ENCODE results near the gene TUBA1C. TPM values are rescaled to one million over a fixed set of nuclear protein-coding genes. Genes with fewer than 3 reads are reported as not detected.
A peak's percentile ranks its signal among the peaks of the same experiment; 100 is the strongest.
"Not testable (repeated sequence)": the region's sequence is repeated elsewhere in the genome, so short reads cannot be mapped to it uniquely, and the experiment has no call there.

TUBA1C gene
- total and polyA plus RNA-seq, 8 donors: 20.8 to 47.0 (median 33.7) TPM

DNA sequence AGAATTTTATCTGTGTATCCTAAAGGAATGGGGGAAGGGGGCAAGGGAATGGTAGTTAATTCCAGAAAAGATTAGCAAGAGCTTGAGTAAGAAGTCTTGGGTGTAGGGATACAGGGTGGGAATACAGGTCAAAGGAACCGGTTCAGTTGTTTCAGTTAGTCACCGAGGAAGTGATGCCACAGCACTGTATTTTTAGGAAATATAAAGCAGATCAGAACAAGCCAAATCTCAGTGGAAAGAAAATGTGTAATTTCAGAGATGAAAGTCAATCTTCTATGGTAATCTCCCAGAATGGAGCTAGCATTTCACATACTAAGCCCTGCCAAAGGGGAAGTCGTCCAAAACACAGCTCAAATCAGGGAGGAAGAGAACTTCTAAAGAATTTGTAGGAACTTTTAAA is 4.7 kb upstream of the TUBA1C start:
- WGBS, 2 donors: 74 to 85% methylated on average over 3 of the region's 3 CpGs
- DNase-seq (no peak), ATAC-seq (no peak), FAIRE-seq (no peak)
- H3K27me3 ChIP-seq: no peaks in the 10 kb centered on the region
- no peaks in the 10 kb centered on the region for H3K36me3 ChIP-seq
- TF ChIP-seq, protein P1, sequence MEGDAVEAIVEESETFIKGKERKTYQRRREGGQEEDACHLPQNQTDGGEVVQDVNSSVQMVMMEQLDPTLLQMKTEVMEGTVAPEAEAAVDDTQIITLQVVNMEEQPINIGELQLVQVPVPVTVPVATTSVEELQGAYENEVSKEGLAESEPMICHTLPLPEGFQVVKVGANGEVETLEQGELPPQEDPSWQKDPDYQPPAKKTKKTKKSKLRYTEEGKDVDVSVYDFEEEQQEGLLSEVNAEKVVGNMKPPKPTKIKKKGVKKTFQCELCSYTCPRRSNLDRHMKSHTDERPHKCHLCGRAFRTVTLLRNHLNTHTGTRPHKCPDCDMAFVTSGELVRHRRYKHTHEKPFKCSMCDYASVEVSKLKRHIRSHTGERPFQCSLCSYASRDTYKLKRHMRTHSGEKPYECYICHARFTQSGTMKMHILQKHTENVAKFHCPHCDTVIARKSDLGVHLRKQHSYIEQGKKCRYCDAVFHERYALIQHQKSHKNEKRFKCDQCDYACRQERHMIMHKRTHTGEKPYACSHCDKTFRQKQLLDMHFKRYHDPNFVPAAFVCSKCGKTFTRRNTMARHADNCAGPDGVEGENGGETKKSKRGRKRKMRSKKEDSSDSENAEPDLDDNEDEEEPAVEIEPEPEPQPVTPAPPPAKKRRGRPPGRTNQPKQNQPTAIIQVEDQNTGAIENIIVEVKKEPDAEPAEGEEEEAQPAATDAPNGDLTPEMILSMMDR (IDR thresholded peaks at IDR 0.05): no peak
- no peak overlapping the region for H3K4me3 ChIP-seq
- intact Hi-C loops (cut with DNase I): no loop called here
- no peak overlapping the region for H3K27ac ChIP-seq
- H3K9me3 ChIP-seq: no peaks in the 10 kb centered on the region
- peaks cover 0 to 3% (median 0%) of the 10 kb centered on the region in 3 donors for H3K4me1 ChIP-seq

DNA sequence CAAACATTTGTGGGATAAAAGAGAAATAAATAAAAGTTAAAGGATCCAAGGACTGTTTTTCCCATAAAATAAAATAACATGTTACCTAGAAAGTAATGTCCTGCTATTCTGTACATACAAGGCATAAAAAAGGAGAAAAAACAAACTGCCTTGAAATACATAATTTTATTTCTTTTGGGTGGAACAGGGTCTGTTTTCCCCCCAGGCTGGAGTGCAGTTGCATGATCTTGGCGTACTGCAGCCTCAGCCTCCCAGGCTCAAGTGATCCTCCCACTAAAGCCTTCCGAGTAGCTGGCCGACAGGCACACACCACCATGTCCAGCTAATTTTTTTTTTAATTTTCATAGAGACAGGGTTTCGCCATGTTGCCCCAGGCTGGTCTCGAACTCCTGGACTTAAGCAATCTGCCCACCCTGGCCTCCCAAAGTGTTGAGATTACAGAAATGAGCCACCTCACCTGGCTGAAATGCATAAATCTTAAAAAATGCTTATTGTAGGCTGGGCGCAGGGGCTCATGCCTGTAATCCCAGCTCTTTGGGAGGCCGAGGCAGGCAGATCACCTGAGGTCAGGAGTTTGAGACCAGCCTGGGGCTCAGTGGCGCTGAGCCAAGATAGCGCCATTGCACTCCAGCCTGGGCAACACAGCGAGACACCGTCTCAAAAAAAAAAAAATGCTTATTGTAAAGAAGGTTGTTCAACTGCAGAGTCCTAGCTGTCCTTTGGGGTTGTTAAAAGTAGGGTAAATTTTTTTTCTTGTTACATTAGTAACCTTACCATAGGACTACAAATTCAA is 4.1 kb upstream of the TUBA1C start:
- intact Hi-C loops (cut with DNase I): no loop called here
- no peaks in the 10 kb centered on the region for H3K36me3 ChIP-seq
- no peaks in the 10 kb centered on the region for H3K9me3 ChIP-seq
- H3K27me3 ChIP-seq: no peaks in the 10 kb centered on the region
- ATAC-seq: no peak
- WGBS, 2 donors: 89 to 91% methylated on average over 11 of the region's 11 CpGs
- DNase-seq: no peak
- peaks cover 0 to 3% (median 0%) of the 10 kb centered on the region in 3 donors for H3K4me1 ChIP-seq
- no peak overlapping the region for H3K27ac ChIP-seq
- FAIRE-seq: no peak
- H3K4me3 ChIP-seq: no peak overlapping the region
- TF ChIP-seq, protein P1 (IDR thresholded peaks at IDR 0.05): no peak

DNA sequence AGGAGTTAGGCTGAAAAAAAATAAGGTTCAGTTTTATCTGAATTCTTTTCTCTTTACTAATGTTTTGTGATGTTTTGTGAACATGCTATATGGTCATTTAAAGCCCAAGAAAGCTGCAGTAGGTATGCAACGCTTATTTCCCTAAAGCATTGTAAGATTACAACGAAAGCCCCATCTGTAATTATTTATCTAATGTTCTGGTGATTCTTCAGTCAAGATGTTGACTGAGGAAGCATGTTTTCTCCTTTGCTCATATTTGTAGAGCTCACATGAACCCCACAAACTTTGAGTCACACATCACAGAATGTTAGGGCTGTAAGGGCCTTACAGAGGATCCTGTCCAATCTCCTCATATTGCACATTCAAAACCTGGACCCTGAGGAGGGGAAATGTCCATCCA is 3.2 kb upstream of the TUBA1C start:
- H3K9me3 ChIP-seq: no peaks in the 10 kb centered on the region
- H3K36me3 ChIP-seq: no peaks in the 10 kb centered on the region
- intact Hi-C loops (cut with DNase I): no loop called here
- H3K4me3 ChIP-seq: no peak overlapping the region
- no peak for FAIRE-seq
- WGBS, 2 donors: 94 to 97% methylated on average over 2 of the region's 2 CpGs
- no peak overlapping the region for H3K27ac ChIP-seq
- H3K27me3 ChIP-seq: no peaks in the 10 kb centered on the region
- TF ChIP-seq, protein P1 (IDR thresholded peaks at IDR 0.05): no peak
- no peak for DNase-seq
- ATAC-seq: no peak
- peaks cover 0 to 9% (median 0%) of the 10 kb centered on the region in 3 donors for H3K4me1 ChIP-seq

DNA sequence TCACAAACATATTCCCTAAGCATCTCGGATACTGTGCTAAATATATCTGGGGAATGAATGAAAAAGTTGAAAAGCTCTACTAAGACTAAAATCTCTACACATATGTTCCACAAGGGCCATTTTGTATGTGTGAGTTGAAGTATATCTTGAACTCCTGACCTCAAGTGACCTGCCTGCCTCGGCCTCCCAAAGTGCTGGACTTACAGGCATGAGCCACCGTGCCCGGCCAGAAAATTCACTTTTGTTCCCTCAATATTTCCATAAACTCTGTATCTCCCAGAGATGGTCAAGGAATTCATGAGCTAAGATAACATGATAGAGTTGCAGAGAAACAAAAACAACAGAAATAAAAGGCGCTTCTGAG is 1.5 kb upstream of the TUBA1C start:
- Histone ChIP-seq H3K9me3 (no peaks in the 10 kb centered on the region), H3K27ac (no peak overlapping the region), H3K27me3 (no peaks in the 10 kb centered on the region), H3K4me3 (peak overlapping the region in 1 of 4 donors; percentile 95), H3K4me1 (peaks cover 0 to 22% (median 0%) of the 10 kb centered on the region in 3 donors), H3K36me3 (no peaks in the 10 kb centered on the region)
- intact Hi-C loops (cut with DNase I): no loop called here
- 89 to 98% methylated on average over 5 of the region's 5 CpGs for WGBS, 2 donors
- FAIRE-seq (no peak), ATAC-seq (no peak), DNase-seq (no peak)
- TF ChIP-seq, protein P1 (IDR thresholded peaks at IDR 0.05): no peak

DNA sequence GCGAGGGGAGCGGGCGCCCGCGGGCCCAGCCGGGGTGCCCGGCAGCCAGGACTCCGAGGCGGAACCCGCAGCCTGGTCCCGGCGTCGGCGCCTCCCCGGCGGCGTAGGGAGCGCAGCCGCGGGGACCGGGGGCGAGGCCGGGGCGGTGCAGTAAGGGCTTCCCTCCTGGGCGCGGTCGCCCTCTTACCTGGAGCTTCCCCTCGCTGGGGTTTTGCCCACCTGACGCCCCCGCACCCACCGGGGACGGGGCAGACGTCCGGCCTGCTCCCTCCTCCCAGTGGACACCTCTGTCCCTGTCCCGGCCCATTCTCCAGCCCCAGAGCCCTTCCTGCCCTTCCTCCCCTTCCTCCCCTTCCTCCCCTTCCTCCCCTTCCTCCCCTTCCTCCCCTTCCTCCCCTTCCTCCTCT is 413 bp upstream of the TUBA1C start:
- Histone ChIP-seq H3K4me1 (peaks cover 0 to 27% (median 0%) of the 10 kb centered on the region in 3 donors), H3K4me3 (peak overlapping the region; percentile 49 to 95 (median 70)), H3K9me3 (no peaks in the 10 kb centered on the region), H3K27me3 (no peaks in the 10 kb centered on the region), H3K27ac (peak overlapping the region; percentile 11 to 97 (median 53)), H3K36me3 (no peaks in the 10 kb centered on the region)
- DNase-seq: peak in 2 of 6 donors; percentile 81 to 87
- no peak for FAIRE-seq
- intact Hi-C loops (cut with DNase I): no loop called here
- TF ChIP-seq, protein P1 (IDR thresholded peaks at IDR 0.05): no peak
- ATAC-seq: peak; percentile 30 to 56 (median 46)
- 0% methylated on average over 16 to 35 of the region's 35 CpGs for WGBS, 2 donors

DNA sequence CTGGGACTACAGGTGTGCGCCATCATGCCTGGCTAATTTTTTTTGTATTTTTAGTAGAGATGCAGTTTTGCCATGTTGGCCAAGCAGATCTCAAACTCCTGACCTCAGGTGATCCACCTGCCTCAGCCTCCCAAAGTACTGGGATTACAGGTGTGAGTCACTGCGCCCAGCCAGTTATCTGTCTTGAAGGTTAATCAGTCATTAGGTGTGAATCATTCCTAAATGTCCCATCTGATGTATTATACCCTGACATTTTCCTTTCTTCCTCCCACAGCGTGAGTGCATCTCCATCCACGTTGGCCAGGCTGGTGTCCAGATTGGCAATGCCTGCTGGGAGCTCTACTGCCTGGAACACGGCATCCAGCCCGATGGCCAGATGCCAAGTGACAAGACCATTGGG is 4.3 kb downstream of the TUBA1C start:
- 64 to 80% methylated on average over 4 to 6 of the region's 6 CpGs for WGBS, 2 donors
- ATAC-seq; H3K4me3 ChIP-seq; H3K27me3 ChIP-seq; intact Hi-C loops (cut with DNase I); H3K9me3 ChIP-seq; FAIRE-seq: not testable (repeated sequence)
- H3K36me3 ChIP-seq: peaks cover 3 to 35% (median 6%) of the 10 kb centered on the region in 3 donors
- H3K4me1 ChIP-seq: peaks cover 0 to 24% (median 0%) of the 10 kb centered on the region in 3 donors
- H3K27ac ChIP-seq: peak overlapping the region in 1 of 4 donors; percentile 2
- DNase-seq: peak in 1 of 6 donors; percentile 5

Measured in pancreas (tissue), 10 donors.